OCI-LY3 (cell line): ENCODE data around the gene CUL1.

Experiments used
- H2AFZ ChIP-seq: fragments of 200-600, 300-600 bp; shearing (Covaris generic); 2 replicates; pipeline ENCODE4 v1.6.0; 2014; ENCODE audit warnings: antibody characterized with exemption, low read depth, low read length
- H3K27ac ChIP-seq: fragments of 200-600, 300-600 bp; sonication (generic); 2 replicates; pipeline ENCODE4 v1.5.1; 2014; ENCODE audit warnings: mild to moderate bottlenecking, low read length, moderate library complexity, mixed read lengths
- H3K27me3 ChIP-seq: fragments of 200-600, 300-600 bp; sonication (generic); 2 replicates; pipeline ENCODE4 v1.6.1; 2014; ENCODE audit warnings: low read depth, low read length, mixed read lengths
- H3K36me3 ChIP-seq: fragments of 200-600, 300-600 bp; sonication (generic); replicated peaks from 2 replicates; pipeline ENCODE3; 2014; ENCODE audit warnings: low read depth, low read length, mixed read lengths
- H3K4me1 ChIP-seq: fragments of 300-600, 200-600 bp; sonication (generic); 2 replicates; pipeline ENCODE4 v1.6.1; 2014; ENCODE audit warnings: low read length, mixed read lengths
- H3K4me2 ChIP-seq: fragments of 200-600, 300-600 bp; sonication (generic); 2 replicates; pipeline ENCODE4 v1.6.1; 2014; ENCODE audit warnings: low read length, mixed read lengths
- H3K4me3 ChIP-seq: fragments of 300-600, 200-600 bp; sonication (generic); 2 replicates; pipeline ENCODE4 v1.5.1; 2014; ENCODE audit warnings: antibody characterized with exemption, mild to moderate bottlenecking, low read length, moderate library complexity
- H3K79me2 ChIP-seq: fragments of 300-600, 200-600 bp; shearing (Covaris generic); 2 replicates; pipeline ENCODE4 v1.6.1; 2014; ENCODE audit warnings: mild to moderate bottlenecking, low read length, mixed read lengths
- H3K9ac ChIP-seq: fragments of 300-600, 200-600 bp; shearing (Covaris generic); 2 replicates; pipeline ENCODE4 v1.6.0; 2014; ENCODE audit warnings: mild to moderate bottlenecking, low read length, moderate library complexity
- H3K9me3 ChIP-seq: fragments of 200-600, 300-600 bp; shearing (Covaris generic); 2 replicates; pipeline ENCODE4 v1.6.1; 2014; ENCODE audit warnings: low read length, mixed read lengths; ENCODE audit not compliant: insufficient read depth
- H4K20me1 ChIP-seq: fragments of 200-600, 300-600 bp; sonication (generic); 2 replicates; pipeline ENCODE4 v1.6.1; 2016; ENCODE audit warnings: low read length, mixed read lengths; ENCODE audit not compliant: insufficient read depth
- EZH2phosphoT487 ChIP-seq: fragments of 200-600 bp; shearing (Covaris generic); IDR thresholded peaks from 2 replicates; pipeline ENCODE4 v1.6.1; 2018; ENCODE audit warnings: antibody characterized with exemption, mixed run types, low read depth
- TF ChIP-seq, protein P1 (sequence below): fragments of 200-600, 300-600 bp; sonication (generic); IDR thresholded peaks from 2 replicates; pipeline ENCODE4 v1.5.1; 2014; ENCODE audit warnings: antibody characterized with exemption, low read length, low read depth

Gene CUL1

DNA sequence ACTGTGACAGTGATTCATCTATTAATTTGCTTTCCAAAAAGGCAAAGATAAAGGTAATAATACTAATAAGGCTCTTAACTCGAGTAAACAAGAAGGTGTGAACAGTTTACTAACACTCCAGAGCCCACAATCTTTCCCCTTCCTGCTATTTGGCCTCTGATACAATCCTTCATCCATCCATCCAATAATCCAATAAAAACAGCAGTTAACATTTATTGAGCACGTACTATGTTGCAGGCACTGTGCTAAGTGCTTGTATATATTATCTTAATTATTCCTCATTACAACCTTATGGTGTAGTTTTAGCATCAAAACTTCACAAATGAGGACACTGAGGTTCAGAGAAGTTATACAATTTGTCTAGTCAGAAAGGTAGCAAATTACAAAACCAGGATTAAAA is 135.9 kb downstream of the CUL1 start:
- H3K4me3 ChIP-seq = no peak overlapping the region
- H3K79me2 ChIP-seq = peaks cover 98% of the 10 kb centered on the region
- no peaks in the 10 kb centered on the region for H3K27me3 ChIP-seq
- peaks cover 6% of the 10 kb centered on the region; the same call in 1 of the 2 replicates for H3K4me1 ChIP-seq
- no peak overlapping the region for H3K4me2 ChIP-seq
- TF ChIP-seq, protein P1, sequence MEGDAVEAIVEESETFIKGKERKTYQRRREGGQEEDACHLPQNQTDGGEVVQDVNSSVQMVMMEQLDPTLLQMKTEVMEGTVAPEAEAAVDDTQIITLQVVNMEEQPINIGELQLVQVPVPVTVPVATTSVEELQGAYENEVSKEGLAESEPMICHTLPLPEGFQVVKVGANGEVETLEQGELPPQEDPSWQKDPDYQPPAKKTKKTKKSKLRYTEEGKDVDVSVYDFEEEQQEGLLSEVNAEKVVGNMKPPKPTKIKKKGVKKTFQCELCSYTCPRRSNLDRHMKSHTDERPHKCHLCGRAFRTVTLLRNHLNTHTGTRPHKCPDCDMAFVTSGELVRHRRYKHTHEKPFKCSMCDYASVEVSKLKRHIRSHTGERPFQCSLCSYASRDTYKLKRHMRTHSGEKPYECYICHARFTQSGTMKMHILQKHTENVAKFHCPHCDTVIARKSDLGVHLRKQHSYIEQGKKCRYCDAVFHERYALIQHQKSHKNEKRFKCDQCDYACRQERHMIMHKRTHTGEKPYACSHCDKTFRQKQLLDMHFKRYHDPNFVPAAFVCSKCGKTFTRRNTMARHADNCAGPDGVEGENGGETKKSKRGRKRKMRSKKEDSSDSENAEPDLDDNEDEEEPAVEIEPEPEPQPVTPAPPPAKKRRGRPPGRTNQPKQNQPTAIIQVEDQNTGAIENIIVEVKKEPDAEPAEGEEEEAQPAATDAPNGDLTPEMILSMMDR = no peak
- H4K20me1 ChIP-seq = peaks cover 84% of the 10 kb centered on the region
- H3K9me3 ChIP-seq = no peaks in the 10 kb centered on the region
- H3K9ac ChIP-seq = no peak overlapping the region
- H3K27ac ChIP-seq = no peak overlapping the region
- H3K36me3 ChIP-seq = peaks cover 66% of the 10 kb centered on the region
- H2AFZ ChIP-seq = no peak overlapping the region

DNA sequence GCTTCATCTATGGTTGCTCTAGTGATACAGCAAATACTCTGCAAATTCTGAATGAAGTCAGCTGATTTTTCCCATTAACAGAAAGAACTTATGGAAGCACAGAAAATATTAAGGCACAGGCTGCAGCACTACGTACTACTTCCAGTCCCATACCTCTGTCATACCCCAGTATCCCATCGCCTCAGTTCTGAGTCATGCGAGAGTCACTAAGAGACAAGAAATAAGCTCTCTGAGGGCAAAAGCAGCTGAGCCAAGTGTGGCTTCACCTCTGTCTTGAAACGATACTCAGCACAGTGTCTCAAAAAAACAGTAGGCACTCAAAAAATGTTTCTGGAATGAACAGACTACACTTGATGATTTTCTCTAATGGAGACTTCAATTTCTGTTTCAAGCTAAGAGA is 137.2 kb downstream of the CUL1 start:
- Histone ChIP-seq H3K9me3 (no peaks in the 10 kb centered on the region), H3K4me1 (peaks cover 6% of the 10 kb centered on the region; the same call in 1 of the 2 replicates), H3K4me2 (no peak overlapping the region), H4K20me1 (peaks cover 85% of the 10 kb centered on the region), H2AFZ (no peak overlapping the region), H3K36me3 (peaks cover 62% of the 10 kb centered on the region), H3K9ac (no peak overlapping the region), H3K4me3 (no peak overlapping the region), H3K79me2 (peaks cover 98% of the 10 kb centered on the region), H3K27ac (no peak overlapping the region), H3K27me3 (no peaks in the 10 kb centered on the region)
- TF ChIP-seq, protein P1 = no peak
- TF ChIP-seq EZH2phosphoT487 = no peak

DNA sequence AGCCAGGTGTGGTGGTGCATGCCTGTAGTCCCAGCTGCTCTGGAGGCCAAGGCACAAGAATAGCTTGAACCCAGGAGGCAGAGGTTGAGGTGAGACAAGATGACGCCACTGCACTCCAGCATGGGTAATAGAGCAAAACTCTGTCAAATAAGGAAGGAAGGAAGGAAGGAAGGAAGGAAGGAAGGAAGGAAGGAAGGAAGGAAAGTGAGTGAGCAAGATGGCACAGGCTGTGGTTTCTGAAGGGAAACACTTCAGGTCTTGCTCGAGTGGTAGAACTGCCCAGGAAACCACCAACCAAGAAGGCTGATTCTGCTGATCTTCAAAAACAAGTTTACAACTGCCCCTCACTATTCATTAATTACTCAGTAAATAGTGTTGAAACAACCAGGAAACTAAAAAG is 140.2 kb downstream of the CUL1 start:
- H2AFZ ChIP-seq = no peak overlapping the region
- no peak overlapping the region for H3K9ac ChIP-seq
- TF ChIP-seq EZH2phosphoT487 = no peak
- TF ChIP-seq, protein P1 = no peak
- no peak overlapping the region for H3K27ac ChIP-seq
- H3K4me3 ChIP-seq = no peak overlapping the region
- H3K79me2 ChIP-seq = peaks cover 99% of the 10 kb centered on the region
- peaks cover 55% of the 10 kb centered on the region for H3K36me3 ChIP-seq
- no peaks in the 10 kb centered on the region for H3K27me3 ChIP-seq
- peaks cover 84% of the 10 kb centered on the region for H4K20me1 ChIP-seq
- H3K9me3 ChIP-seq = no peaks in the 10 kb centered on the region
- peaks cover 6% of the 10 kb centered on the region; the same call in 1 of the 2 replicates for H3K4me1 ChIP-seq
- H3K4me2 ChIP-seq = no peak overlapping the region

DNA sequence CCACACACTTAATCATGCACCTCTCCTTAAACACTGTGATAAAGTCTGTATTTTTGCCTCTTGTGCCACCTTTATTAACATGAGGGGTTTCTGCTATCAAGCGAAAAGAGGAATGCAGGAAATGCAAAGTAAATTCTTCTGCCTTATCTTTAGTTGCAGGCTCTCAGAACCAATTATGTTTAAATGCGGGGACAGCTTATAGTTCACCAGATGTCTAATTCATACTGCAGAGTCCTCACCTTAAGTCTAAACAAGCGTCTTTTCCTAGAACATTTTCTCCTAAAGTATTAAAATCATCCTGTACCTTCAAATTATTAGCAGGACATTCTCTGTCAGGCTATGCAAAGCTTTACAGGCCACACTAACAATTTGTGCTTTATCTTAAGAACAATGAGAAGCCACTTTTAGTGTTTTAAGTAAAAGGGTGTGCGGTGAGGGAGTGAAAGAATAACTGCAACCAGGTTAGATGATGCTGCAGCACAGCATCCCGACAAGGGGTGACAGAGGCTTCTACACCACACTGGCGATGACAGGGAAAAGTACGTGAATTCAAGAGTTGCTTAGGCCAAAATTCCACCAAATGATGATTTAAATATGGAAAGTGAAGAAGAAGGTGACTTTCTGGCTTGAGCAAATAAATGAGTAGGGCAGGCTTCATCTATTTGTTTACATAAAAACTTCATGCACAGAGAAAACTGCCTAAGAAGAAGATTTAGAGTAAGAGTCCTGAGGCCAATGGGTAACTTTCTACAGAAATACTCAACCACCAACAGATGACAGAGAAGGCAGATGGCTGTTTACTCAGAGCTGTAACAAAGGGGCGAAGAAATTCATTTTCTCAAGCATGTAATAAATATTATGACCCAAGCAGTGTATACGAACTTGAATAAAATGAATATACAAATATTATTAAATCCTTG is 149.4 kb downstream of the CUL1 start:
- Histone ChIP-seq H3K79me2 (peaks cover 99% of the 10 kb centered on the region), H3K36me3 (peaks cover 24% of the 10 kb centered on the region), H3K9ac (no peak overlapping the region), H3K4me1 (peaks cover 23% of the 10 kb centered on the region), H2AFZ (no peak overlapping the region), H3K27ac (no peak overlapping the region), H3K4me3 (no peak overlapping the region), H4K20me1 (peaks cover 98% of the 10 kb centered on the region), H3K27me3 (no peaks in the 10 kb centered on the region), H3K9me3 (no peaks in the 10 kb centered on the region), H3K4me2 (no peak overlapping the region)
- TF ChIP-seq, protein P1 = no peak
- no peak for TF ChIP-seq EZH2phosphoT487
